ENCODE results near the gene CDKAL1. TPM values are rescaled to one million over a fixed set of nuclear protein-coding genes. Genes with fewer than 3 reads are reported as not detected.

Gene CDKAL1
- total RNA-seq, 1 donor, result 26.8 TPM

- DNase-seq (ENCODE audit: low read depth), result no peak
- H3K4me3 ChIP-seq (ENCODE audit: low read depth, low read length), result no peak overlapping the region
- no peak for TF ChIP-seq CTCF (IDR thresholded peaks at IDR 0.05; ENCODE audit: insufficient read depth, low read depth, low read length)
Measured at GRCh38 chr6:21200134-21200870, 666.0 kb downstream of the CDKAL1 start.

GRCh38 chr6:21201187-21201586 is 666.9 kb downstream of the CDKAL1 start:
- DNase-seq (ENCODE audit: low read depth), result no peak
- no peak for TF ChIP-seq CTCF (IDR thresholded peaks at IDR 0.05; ENCODE audit: insufficient read depth, low read depth, low read length)
- no peak overlapping the region for H3K4me3 ChIP-seq (ENCODE audit: low read depth, low read length)

GRCh38 chr6:21201637-21202350 is 667.5 kb downstream of the CDKAL1 start:
- TF ChIP-seq CTCF (IDR thresholded peaks at IDR 0.05; ENCODE audit: insufficient read depth, low read depth, low read length), result no peak
- DNase-seq (ENCODE audit: low read depth), result no peak
- no peak overlapping the region for H3K4me3 ChIP-seq (ENCODE audit: low read depth, low read length)

- H3K4me3 ChIP-seq (ENCODE audit: low read depth, low read length), result no peak overlapping the region
- TF ChIP-seq CTCF (IDR thresholded peaks at IDR 0.05; ENCODE audit: insufficient read depth, low read depth, low read length), result no peak
- peak; percentile 11 for DNase-seq (ENCODE audit: low read depth)
Measured at GRCh38 chr6:21202521-21202920, 668.3 kb downstream of the CDKAL1 start.

GRCh38 chr6:21204951-21205350 is 670.7 kb downstream of the CDKAL1 start:
- no peak for TF ChIP-seq CTCF (IDR thresholded peaks at IDR 0.05; ENCODE audit: insufficient read depth, low read depth, low read length)

GRCh38 chr6:21208081-21208795 is 674.0 kb downstream of the CDKAL1 start:
- no peak for DNase-seq (ENCODE audit: low read depth)
- TF ChIP-seq CTCF (IDR thresholded peaks at IDR 0.05; ENCODE audit: insufficient read depth, low read depth, low read length), result no peak
- H3K4me3 ChIP-seq (ENCODE audit: low read depth, low read length), result no peak overlapping the region

More at GRCh38 chr6:21204951-21205350, 670.7 kb downstream of the CDKAL1 start:
- H3K4me3 ChIP-seq (ENCODE audit: low read depth, low read length), result no peak overlapping the region
- DNase-seq (ENCODE audit: low read depth), result no peak

Measured in fibroblast of villous mesenchyme (primary cell).